HEK293 (cell line): ENCODE results near the gene ZNF688.

Experiments
- BCL11A ChIP-seq: fragments of 450-650 bp; formaldehyde crosslinking; IDR thresholded peaks from 2 replicates; pipeline ENCODE4 v1.5.1; 2016; ENCODE audit warnings: low read depth, missing biosample characterization, missing genetic modification characterization
- IKZF3 ChIP-seq: fragments of 450-650 bp; IDR thresholded peaks from 2 replicates; pipeline ENCODE4 v1.5.0; 2018; ENCODE audit warnings: missing biosample characterization, mild to moderate bottlenecking, missing genetic modification characterization, moderate library complexity
- KLF16 ChIP-seq: fragments of 450-650 bp; formaldehyde crosslinking; IDR thresholded peaks from 2 replicates; pipeline ENCODE4 v1.5.1; 2017; ENCODE audit warnings: missing biosample characterization, missing genetic modification characterization
- KLF7 ChIP-seq: fragments of 450-650 bp; formaldehyde crosslinking; IDR thresholded peaks from 2 replicates; pipeline ENCODE4 v1.5.1; 2016; ENCODE audit warnings: missing biosample characterization, missing genetic modification characterization, borderline replicate concordance
- PRDM1 ChIP-seq: fragments of 450-650 bp; formaldehyde crosslinking; IDR thresholded peaks from 2 replicates; pipeline ENCODE4; 2016; ENCODE audit warnings: missing biosample characterization, missing genetic modification characterization
- PRDM2 ChIP-seq: fragments of 450-650 bp; formaldehyde crosslinking; IDR thresholded peaks from 2 replicates; pipeline ENCODE4 v1.5.1; 2016; ENCODE audit warnings: missing biosample characterization, missing genetic modification characterization, borderline replicate concordance
- SCRT2 ChIP-seq: fragments of 450-650 bp; formaldehyde crosslinking; IDR thresholded peaks from 2 replicates; pipeline ENCODE4 v1.5.1; 2016; ENCODE audit warnings: missing biosample characterization, missing genetic modification characterization
- TCF7L2 ChIP-seq: IDR thresholded peaks from 2 replicates; pipeline ENCODE4 v1.6.1; 2011; ENCODE audit warnings: low read depth, mild to moderate bottlenecking, inconsistent platforms, low read length, moderate library complexity, borderline replicate concordance
- TRIM28 ChIP-seq: IDR thresholded peaks from 2 replicates; pipeline ENCODE4 v1.6.1; 2011; ENCODE audit warnings: low read length, control low read depth, borderline replicate concordance
- ZBTB10 ChIP-seq: fragments of 450-650 bp; formaldehyde crosslinking; IDR thresholded peaks from 2 replicates; pipeline ENCODE4 v1.5.1; 2016; ENCODE audit warnings: missing biosample characterization, missing genetic modification characterization
- ZBTB20 ChIP-seq: fragments of 450-650 bp; formaldehyde crosslinking; IDR thresholded peaks from 2 replicates; pipeline ENCODE4 v1.5.1; 2016; ENCODE audit warnings: missing biosample characterization, missing genetic modification characterization
- ZNF132 ChIP-seq: fragments of 450-650 bp; formaldehyde crosslinking; IDR thresholded peaks from 2 replicates; pipeline ENCODE4 v1.5.1; 2017; ENCODE audit warnings: missing biosample characterization, missing genetic modification characterization, borderline replicate concordance
- ZNF148 ChIP-seq: fragments of 450-650 bp; formaldehyde crosslinking; IDR thresholded peaks from 2 replicates; pipeline ENCODE4 v1.5.0; 2017; ENCODE audit warnings: missing biosample characterization, missing genetic modification characterization, borderline replicate concordance
- ZNF19 ChIP-seq: fragments of 450-650 bp; formaldehyde crosslinking; IDR thresholded peaks from 2 replicates; pipeline ENCODE4; 2016; ENCODE audit warnings: missing biosample characterization, missing genetic modification characterization, low read depth
- ZNF223 ChIP-seq: fragments of 450-650 bp; formaldehyde crosslinking; IDR thresholded peaks from 2 replicates; pipeline ENCODE4 v1.5.1; 2016; ENCODE audit warnings: missing biosample characterization, missing genetic modification characterization
- ZNF366 ChIP-seq: fragments of 450-650 bp; formaldehyde crosslinking; conservative IDR thresholded peaks from 2 replicates; pipeline ENCODE4 v1.5.1; 2016; ENCODE audit warnings: missing biosample characterization, missing genetic modification characterization
- ZNF394 ChIP-seq: fragments of 450-650 bp; formaldehyde crosslinking; IDR thresholded peaks from 2 replicates; pipeline ENCODE4 v1.5.1; 2016; ENCODE audit warnings: missing biosample characterization, missing genetic modification characterization, mild to moderate bottlenecking, moderate library complexity, borderline replicate concordance
- ZNF416 ChIP-seq: fragments of 450-650 bp; formaldehyde crosslinking; IDR thresholded peaks from 2 replicates; pipeline ENCODE4 v1.5.1; 2016; ENCODE audit warnings: missing biosample characterization, missing genetic modification characterization
- ZNF473 ChIP-seq: fragments of 450-650 bp; formaldehyde crosslinking; IDR thresholded peaks from 2 replicates; pipeline ENCODE4 v1.5.1; 2017; ENCODE audit warnings: missing biosample characterization, missing genetic modification characterization
- ZNF510 ChIP-seq: fragments of 450-650 bp; formaldehyde crosslinking; IDR thresholded peaks from 2 replicates; pipeline ENCODE4 v1.5.1; 2018; ENCODE audit warnings: mild to moderate bottlenecking, missing genetic modification characterization, missing biosample characterization; ENCODE audit not compliant: insufficient replicate concordance
- ZNF513 ChIP-seq: fragments of 450-650 bp; IDR thresholded peaks from 2 replicates; pipeline ENCODE4 v1.5.1; 2018; ENCODE audit warnings: missing biosample characterization, missing genetic modification characterization
- ZNF596 ChIP-seq: fragments of 450-650 bp; IDR thresholded peaks from 2 replicates; pipeline ENCODE4 v1.5.0; 2018; ENCODE audit warnings: missing biosample characterization, mild to moderate bottlenecking, missing genetic modification characterization, moderate library complexity
- ZNF624 ChIP-seq: fragments of 450-650 bp; formaldehyde crosslinking; IDR thresholded peaks from 2 replicates; pipeline ENCODE4 v1.5.1; 2017; ENCODE audit warnings: missing biosample characterization, missing genetic modification characterization
- ZNF639 ChIP-seq: fragments of 450-650 bp; formaldehyde crosslinking; IDR thresholded peaks from 2 replicates; pipeline ENCODE4 v1.5.1; 2016; ENCODE audit warnings: missing biosample characterization, missing genetic modification characterization

Gene ZNF688

GRCh38 chr16:30609926-30610839, 38.7 kb upstream of the ZNF688 start, which contains the start of gene ZNF689 (continued):
- TF ChIP-seq PRDM2 (tag by site-specific recombination) (no peak; the same call in 1 of the 2 replicates), IKZF3 (tag by site-specific recombination) (peak; percentile 78), KLF16 (peak; percentile 50; the same call in 1 of the 2 replicates), ZNF394 (tag by site-specific recombination) (peak; percentile 91), ZNF132 (no peak), SCRT2 (peak; percentile 20; the same call in 1 of the 2 replicates), ZNF639 (tag by site-specific recombination) (peak; percentile 69; the same call in 1 of the 2 replicates), ZNF510 (tag by site-specific recombination) (no peak), PRDM1 (tag by site-specific recombination) (no peak), ZNF513 (tag by site-specific recombination) (peak; percentile 53; the same call in 1 of the 2 replicates), ZNF19 (no peak), ZBTB10 (tag by site-specific recombination) (no peak), ZNF596 (tag by site-specific recombination) (0 out of 2 replicates have a peak, but pooled peaks have one; percentile 9), ZNF416 (tag by site-specific recombination) (no peak), BCL11A (tag by site-specific recombination) (no peak), ZBTB20 (tag by site-specific recombination) (peak; percentile 89), KLF7 (tag by site-specific recombination) (0 out of 2 replicates have a peak, but pooled peaks have one; percentile 31), TCF7L2 (peak; percentile 56; the same call in 1 of the 2 replicates), ZNF624 (tag by site-specific recombination) (no peak), ZNF366 (tag by site-specific recombination) (no peak), ZNF223 (tag by site-specific recombination) (peak; percentile 90), ZNF473 (tag by site-specific recombination) (no peak), ZNF148 (tag by site-specific recombination) (no peak), TRIM28 (peak; percentile 97)
